SU-DHL-6 (cell line): Measurements from ENCODE around the gene RAI1.

Experiments used
- H2AFZ ChIP-seq: fragments of 200-600 bp; sonication (generic); 2 replicates; pipeline ENCODE4 v1.6.1; 2014; ENCODE audit warnings: low read depth, mild to moderate bottlenecking, moderate library complexity, mixed read lengths, antibody characterized with exemption, low read length; ENCODE audit not compliant: severe bottlenecking
- H3F3A ChIP-seq: fragments of 200-600 bp; shearing (Covaris generic); 2 replicates; pipeline ENCODE4 v1.6.0; 2016; ENCODE audit warnings: antibody characterized with exemption, mild to moderate bottlenecking; ENCODE audit not compliant: insufficient read depth
- H3K27ac ChIP-seq: fragments of 200-600 bp; sonication (generic); 2 replicates; pipeline ENCODE4 v1.5.1; 2016; ENCODE audit warnings: low read depth, mild to moderate bottlenecking, low read length, moderate library complexity, mixed read lengths
- H3K27me3 ChIP-seq: fragments of 200-600 bp; sonication (generic), shearing (Covaris generic); 2 replicates; pipeline ENCODE4 v1.6.0; 2014; ENCODE audit warnings: mild to moderate bottlenecking, low read length
- H3K36me3 ChIP-seq: fragments of 200-600 bp; sonication (generic); 2 replicates; pipeline ENCODE4 v1.6.1; 2014; ENCODE audit warnings: mild to moderate bottlenecking, low read length, mixed read lengths
- H3K4me2 ChIP-seq: fragments of 300-600, 200-600 bp; shearing (Covaris generic), sonication (generic); 2 replicates; pipeline ENCODE4 v1.6.0; 2014; ENCODE audit warnings: low read length, low read depth, mild to moderate bottlenecking; ENCODE audit not compliant: poor library complexity, severe bottlenecking
- H3K4me3 ChIP-seq: fragments of 200-600 bp; sonication (generic); 2 replicates; pipeline ENCODE4 v1.5.1; 2014; ENCODE audit warnings: antibody characterized with exemption, low read length, mild to moderate bottlenecking, mixed read lengths; ENCODE audit not compliant: insufficient read depth, poor library complexity, severe bottlenecking
- H3K79me2 ChIP-seq: fragments of 200-600 bp; sonication (generic); 2 replicates; pipeline ENCODE4 v1.6.1; 2014; ENCODE audit warnings: mild to moderate bottlenecking, low read length, moderate library complexity; ENCODE audit not compliant: insufficient read depth
- H3K9ac ChIP-seq: fragments of 200-600 bp; sonication (generic); 2 replicates; pipeline ENCODE4 v1.7.0; 2014; ENCODE audit warnings: mild to moderate bottlenecking, low read length
- H3K9me2 ChIP-seq: fragments of 200-600 bp; sonication (generic); replicated peaks from 2 replicates; pipeline ENCODE4 v1.6.1; 2014; ENCODE audit warnings: low read length; ENCODE audit not compliant: insufficient read depth
- H3K9me3 ChIP-seq: fragments of 200-600 bp; sonication (generic); 2 replicates; pipeline ENCODE4 v1.6.1; 2014; ENCODE audit warnings: low read length, mixed read lengths; ENCODE audit not compliant: insufficient read depth
- H4K20me1 ChIP-seq: fragments of 200-600 bp; sonication (generic); 2 replicates; pipeline ENCODE4 v1.6.1; 2014; ENCODE audit warnings: low read depth, mild to moderate bottlenecking, antibody characterized with exemption, low read length, moderate library complexity, mixed read lengths
- EZH2phosphoT487 ChIP-seq: fragments of 200-600 bp; sonication (generic), shearing (Covaris generic); conservative IDR thresholded peaks from 2 replicates; pipeline ENCODE4 v1.6.1; 2018; ENCODE audit warnings: mild to moderate bottlenecking, antibody characterized with exemption, low read length, moderate library complexity, mixed read lengths
- TF ChIP-seq, protein P1 (sequence below): fragments of 200-600 bp; sonication (generic); IDR thresholded peaks from one replicate; pipeline ENCODE4 v1.5.1; 2017; ENCODE audit warnings: antibody characterized with exemption, mild to moderate bottlenecking, low read length, moderate library complexity; ENCODE audit not compliant: insufficient read depth, poor library complexity, severe bottlenecking

Gene RAI1

DNA sequence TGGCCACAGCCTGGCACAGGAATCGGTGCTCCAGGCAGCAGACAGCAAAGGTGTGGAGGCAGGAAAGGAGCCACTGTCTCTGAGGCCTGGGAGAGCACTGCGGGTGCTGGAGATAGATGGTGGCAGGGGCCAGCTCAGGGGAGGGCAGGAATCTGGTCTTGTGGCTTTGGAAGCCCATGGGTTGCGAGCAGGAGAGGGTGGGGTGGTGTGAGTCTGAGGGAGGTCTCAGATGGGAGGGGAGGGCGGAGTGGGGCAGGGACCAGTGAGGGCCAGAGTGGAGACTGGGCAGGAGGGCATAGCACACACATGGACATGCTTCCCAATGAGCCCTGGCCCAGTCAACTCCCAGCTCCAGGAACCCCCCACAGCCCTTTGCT, 85.5 kb downstream of the RAI1 start:
- H3K9ac ChIP-seq: peak overlapping the region; percentile 46
- H3K36me3 ChIP-seq: no peaks in the 10 kb centered on the region
- no peaks in the 10 kb centered on the region for H3K9me2 ChIP-seq
- no peaks in the 10 kb centered on the region for H3F3A ChIP-seq
- H3K9me3 ChIP-seq: no peaks in the 10 kb centered on the region
- TF ChIP-seq, protein P1, sequence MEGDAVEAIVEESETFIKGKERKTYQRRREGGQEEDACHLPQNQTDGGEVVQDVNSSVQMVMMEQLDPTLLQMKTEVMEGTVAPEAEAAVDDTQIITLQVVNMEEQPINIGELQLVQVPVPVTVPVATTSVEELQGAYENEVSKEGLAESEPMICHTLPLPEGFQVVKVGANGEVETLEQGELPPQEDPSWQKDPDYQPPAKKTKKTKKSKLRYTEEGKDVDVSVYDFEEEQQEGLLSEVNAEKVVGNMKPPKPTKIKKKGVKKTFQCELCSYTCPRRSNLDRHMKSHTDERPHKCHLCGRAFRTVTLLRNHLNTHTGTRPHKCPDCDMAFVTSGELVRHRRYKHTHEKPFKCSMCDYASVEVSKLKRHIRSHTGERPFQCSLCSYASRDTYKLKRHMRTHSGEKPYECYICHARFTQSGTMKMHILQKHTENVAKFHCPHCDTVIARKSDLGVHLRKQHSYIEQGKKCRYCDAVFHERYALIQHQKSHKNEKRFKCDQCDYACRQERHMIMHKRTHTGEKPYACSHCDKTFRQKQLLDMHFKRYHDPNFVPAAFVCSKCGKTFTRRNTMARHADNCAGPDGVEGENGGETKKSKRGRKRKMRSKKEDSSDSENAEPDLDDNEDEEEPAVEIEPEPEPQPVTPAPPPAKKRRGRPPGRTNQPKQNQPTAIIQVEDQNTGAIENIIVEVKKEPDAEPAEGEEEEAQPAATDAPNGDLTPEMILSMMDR: no peak
- TF ChIP-seq EZH2phosphoT487: no peak
- no peak overlapping the region for H3K4me3 ChIP-seq
- no peaks in the 10 kb centered on the region for H4K20me1 ChIP-seq
- H2AFZ ChIP-seq: peak overlapping the region; percentile 60
- H3K79me2 ChIP-seq: no peaks in the 10 kb centered on the region
- H3K27ac ChIP-seq: peak overlapping the region; percentile 47
- H3K4me2 ChIP-seq: peak overlapping the region; percentile 44
- H3K27me3 ChIP-seq: no peaks in the 10 kb centered on the region

DNA sequence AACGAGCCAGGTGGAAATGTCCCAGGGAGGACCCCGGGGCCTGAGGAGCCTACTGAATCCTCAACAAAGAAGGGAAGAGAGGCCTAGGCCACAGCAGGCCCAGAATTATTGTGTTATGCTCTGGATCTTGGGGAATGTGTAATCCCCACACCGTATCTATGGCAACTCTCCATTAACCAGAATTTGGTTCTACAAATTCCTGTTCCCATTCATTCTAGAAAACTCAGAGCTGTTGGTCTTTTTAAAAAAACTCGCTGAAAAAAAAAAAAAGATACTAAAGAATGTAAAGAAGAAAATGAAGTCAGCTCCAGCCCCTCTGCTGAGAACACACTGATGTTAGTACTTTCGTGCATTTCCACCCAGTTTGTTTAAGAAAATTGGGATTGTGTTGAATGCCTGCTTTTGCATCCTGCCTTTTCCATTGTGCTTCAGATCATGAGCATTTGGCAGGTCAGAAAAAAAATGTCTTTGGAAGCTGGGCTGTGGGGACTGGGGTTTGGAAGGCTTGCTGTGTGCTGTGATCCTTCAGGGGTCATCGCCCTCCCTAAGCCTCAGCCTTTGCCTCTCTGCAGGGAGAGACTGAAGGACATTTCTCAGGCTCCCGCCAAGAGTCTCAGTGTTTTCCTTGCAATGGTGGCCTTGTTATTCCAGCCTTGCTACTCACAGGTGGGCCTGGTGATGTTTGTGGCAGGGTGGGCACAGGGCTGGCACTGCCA, 86.1 kb downstream of the RAI1 start:
- Histone ChIP-seq H3K4me3 (no peak overlapping the region), H2AFZ (no peak overlapping the region), H3K9me3 (no peaks in the 10 kb centered on the region), H3K36me3 (no peaks in the 10 kb centered on the region), H3K9ac (no peak overlapping the region; the same call in 1 of the 2 replicates), H3K79me2 (no peaks in the 10 kb centered on the region), H3K27me3 (no peaks in the 10 kb centered on the region), H3F3A (no peaks in the 10 kb centered on the region), H3K4me2 (no peak overlapping the region), H4K20me1 (no peaks in the 10 kb centered on the region), H3K9me2 (no peaks in the 10 kb centered on the region), H3K27ac (no peak overlapping the region)
- TF ChIP-seq EZH2phosphoT487: no peak
- TF ChIP-seq, protein P1: no peak

DNA sequence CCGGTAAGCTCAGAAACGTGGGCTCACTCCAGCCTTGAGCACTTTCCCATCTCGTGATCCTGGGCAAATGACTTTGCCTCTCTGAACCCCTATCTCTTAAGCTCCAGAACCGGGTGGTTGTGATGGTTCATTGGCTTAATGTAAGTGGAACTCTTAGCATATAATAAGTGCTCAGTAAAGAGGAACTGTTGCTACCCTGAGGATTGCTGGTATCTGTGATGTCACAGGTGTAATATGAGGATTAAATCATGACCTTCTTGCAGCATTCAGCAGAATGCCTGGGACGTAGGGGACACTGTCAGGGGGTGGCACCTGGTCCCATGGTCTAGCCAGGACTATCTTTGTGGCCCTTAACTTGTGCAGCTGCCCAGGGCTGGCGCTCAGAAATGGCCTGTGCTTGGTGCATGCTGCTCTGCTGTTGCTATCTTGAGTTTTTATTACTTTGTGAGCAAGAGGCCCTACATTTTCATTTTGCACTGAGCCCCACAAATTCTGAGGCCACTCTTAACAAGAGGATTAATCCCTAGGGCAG, 86.7 kb downstream of the RAI1 start:
- no peak overlapping the region for H3K9ac ChIP-seq
- no peaks in the 10 kb centered on the region for H3K27me3 ChIP-seq
- no peaks in the 10 kb centered on the region for H3K79me2 ChIP-seq
- H4K20me1 ChIP-seq: no peaks in the 10 kb centered on the region
- TF ChIP-seq EZH2phosphoT487: no peak
- TF ChIP-seq, protein P1: no peak
- H3K36me3 ChIP-seq: no peaks in the 10 kb centered on the region
- H3K4me3 ChIP-seq: no peak overlapping the region
- no peaks in the 10 kb centered on the region for H3K9me3 ChIP-seq
- H2AFZ ChIP-seq: no peak overlapping the region
- no peaks in the 10 kb centered on the region for H3K9me2 ChIP-seq
- H3F3A ChIP-seq: no peaks in the 10 kb centered on the region
- no peak overlapping the region for H3K27ac ChIP-seq
- H3K4me2 ChIP-seq: no peak overlapping the region
